Hepatocyte (in vitro differentiated cells): ENCODE data around the gene SLC17A2. TPM values are rescaled to one million over a fixed set of nuclear protein-coding genes. Genes with fewer than 3 reads are reported as not detected.

Source experiments
- DNase-seq: peaks from one replicate; pipeline ENCODE4 v3.0.0-alpha.2; 2016; ENCODE audit warnings: low spot score
- H2AFZ ChIP-seq: fragments of 200-600 bp; sonication (generic); 2 replicates; pipeline ENCODE4 v1.6.0; 2016; ENCODE audit warnings: antibody characterized with exemption, mild to moderate bottlenecking
- H3K27ac ChIP-seq: fragments of 200-600 bp; sonication (generic); 2 replicates; pipeline ENCODE4 v1.5.1; 2016; ENCODE audit warnings: mild to moderate bottlenecking
- H3K27me3 ChIP-seq: fragments of 200-600 bp; sonication (generic); 2 replicates; pipeline ENCODE4 v1.6.1; 2016
- H3K36me3 ChIP-seq: fragments of 200-600 bp; sonication (generic); replicated peaks from 2 replicates; pipeline ENCODE4 v1.5.1; 2016; ENCODE audit warnings: low read depth; ENCODE audit not compliant: insufficient read depth
- H3K4me1 ChIP-seq: fragments of 200-600 bp; sonication (generic); 2 replicates; pipeline ENCODE4 v1.5.1; 2016; ENCODE audit warnings: mild to moderate bottlenecking, moderate library complexity; ENCODE audit not compliant: insufficient read depth
- H3K4me2 ChIP-seq: fragments of 200-600 bp; sonication (generic); 2 replicates; pipeline ENCODE4 v1.6.0; 2016
- H3K4me3 ChIP-seq: fragments of 200-600 bp; sonication (generic); 2 replicates; pipeline ENCODE4 v1.5.1; 2016; ENCODE audit warnings: mild to moderate bottlenecking
- H3K79me2 ChIP-seq: fragments of 200-600 bp; sonication (generic); 2 replicates; pipeline ENCODE4 v1.6.0; 2017; ENCODE audit warnings: mild to moderate bottlenecking
- H3K9me2 ChIP-seq: fragments of 200-600 bp; sonication (generic); replicated peaks from 2 replicates; pipeline ENCODE4 v1.6.0; 2017; ENCODE audit warnings: mild to moderate bottlenecking; ENCODE audit not compliant: insufficient read depth
- H3K9me3 ChIP-seq: fragments of 200-600 bp; sonication (generic); 2 replicates; pipeline ENCODE4 v1.5.1; 2016; ENCODE audit warnings: low read depth, mild to moderate bottlenecking
- H4K20me1 ChIP-seq: fragments of 200-600 bp; sonication (generic); 2 replicates; pipeline ENCODE4 v1.6.0; 2016; ENCODE audit warnings: mild to moderate bottlenecking; ENCODE audit not compliant: insufficient read depth, poor library complexity, severe bottlenecking
- EZH2 ChIP-seq: fragments of 200-600 bp; sonication (generic); IDR thresholded peaks from 2 replicates; pipeline ENCODE4 v1.6.1; 2016; ENCODE audit warnings: antibody characterized with exemption, mild to moderate bottlenecking, borderline replicate concordance
- EZH2phosphoT487 ChIP-seq: fragments of 200-600 bp; sonication (generic); IDR thresholded peaks from one replicate; pipeline ENCODE4 v1.6.1; 2018; ENCODE audit warnings: antibody characterized with exemption, mild to moderate bottlenecking, low read depth, moderate library complexity; ENCODE audit not compliant: unreplicated experiment, severe bottlenecking
- WGBS: methylation state at CpG from one replicate; pipeline ENCODE4 v1.1.6; 2016; ENCODE audit warnings: low lambda C conversion rate; ENCODE audit errors: missing lambda C conversion rate; 5-methylcytosine and 5-hydroxymethylcytosine counted together
- polyA plus RNA-seq: library from polyadenylated mRNA; unstranded; fragments of >200 nt; fragmentation: Nextera tagmentation; extraction: Ambion mirVana; gene quantifications from 2 replicates; pipeline ENCODE4 v1.2.1, GENCODE V29; 2016
- total RNA-seq: library from RNA; depleted of rRNA; stranded (reverse); fragments of >200 nt; gene quantifications from 2 replicates; pipeline ENCODE4 v1.2.3, GENCODE V29; 2014
- TF ChIP-seq, protein P1 (sequence below): fragments of 200-600 bp; sonication (generic); IDR thresholded peaks from 2 replicates; pipeline ENCODE4 v1.5.1; 2016; ENCODE audit warnings: antibody characterized with exemption, mild to moderate bottlenecking; ENCODE audit not compliant: poor library complexity

Gene SLC17A2
- total and polyA plus RNA-seq, 2 experiments from 2014 or later: 2.8 to 6.4 TPM

DNA sequence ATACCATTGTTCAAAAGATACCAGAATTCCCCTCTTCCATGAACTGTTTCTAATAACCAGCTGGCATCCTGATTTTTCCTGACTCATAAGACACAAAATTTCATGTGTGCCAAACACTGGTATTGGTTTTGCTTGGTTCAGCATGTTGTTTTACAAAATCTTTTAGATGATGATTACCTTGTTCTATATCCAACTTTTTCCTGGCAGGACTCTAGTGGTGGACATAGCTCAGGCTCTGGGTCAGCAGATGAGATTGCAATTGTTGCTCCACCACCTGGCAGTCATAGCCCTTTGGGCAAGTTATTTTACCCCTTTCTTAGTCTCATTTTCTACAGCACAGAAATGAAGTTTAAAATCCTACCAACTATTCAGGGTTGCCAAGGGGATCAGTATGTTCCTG is 38.3 kb upstream of the SLC17A2 start:
- Histone ChIP-seq H2AFZ (no peak overlapping the region), H3K27ac (no peak overlapping the region), H3K4me3 (no peak overlapping the region), H3K9me3 (no peaks in the 10 kb centered on the region), H3K4me2 (no peak overlapping the region), H3K27me3 (no peaks in the 10 kb centered on the region), H3K36me3 (peaks cover 6% of the 10 kb centered on the region), H4K20me1 (no peaks in the 10 kb centered on the region), H3K79me2 (peaks cover 28% of the 10 kb centered on the region), H3K9me2 (no peaks in the 10 kb centered on the region), H3K4me1 (peaks cover 30% of the 10 kb centered on the region)
- DNase-seq: no peak
- TF ChIP-seq, protein P1, sequence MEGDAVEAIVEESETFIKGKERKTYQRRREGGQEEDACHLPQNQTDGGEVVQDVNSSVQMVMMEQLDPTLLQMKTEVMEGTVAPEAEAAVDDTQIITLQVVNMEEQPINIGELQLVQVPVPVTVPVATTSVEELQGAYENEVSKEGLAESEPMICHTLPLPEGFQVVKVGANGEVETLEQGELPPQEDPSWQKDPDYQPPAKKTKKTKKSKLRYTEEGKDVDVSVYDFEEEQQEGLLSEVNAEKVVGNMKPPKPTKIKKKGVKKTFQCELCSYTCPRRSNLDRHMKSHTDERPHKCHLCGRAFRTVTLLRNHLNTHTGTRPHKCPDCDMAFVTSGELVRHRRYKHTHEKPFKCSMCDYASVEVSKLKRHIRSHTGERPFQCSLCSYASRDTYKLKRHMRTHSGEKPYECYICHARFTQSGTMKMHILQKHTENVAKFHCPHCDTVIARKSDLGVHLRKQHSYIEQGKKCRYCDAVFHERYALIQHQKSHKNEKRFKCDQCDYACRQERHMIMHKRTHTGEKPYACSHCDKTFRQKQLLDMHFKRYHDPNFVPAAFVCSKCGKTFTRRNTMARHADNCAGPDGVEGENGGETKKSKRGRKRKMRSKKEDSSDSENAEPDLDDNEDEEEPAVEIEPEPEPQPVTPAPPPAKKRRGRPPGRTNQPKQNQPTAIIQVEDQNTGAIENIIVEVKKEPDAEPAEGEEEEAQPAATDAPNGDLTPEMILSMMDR: no peak
- TF ChIP-seq EZH2phosphoT487 (no peak), EZH2 (no peak)

GRCh38 chr6:25966711-25967110 is 36.2 kb upstream of the SLC17A2 start:
- peak overlapping the region; percentile 5 for H3K4me2 ChIP-seq
- TF ChIP-seq EZH2phosphoT487 (no peak), EZH2 (no peak)
- TF ChIP-seq, protein P1: no peak
- H3K4me1 ChIP-seq: peaks cover 28% of the 10 kb centered on the region
- no peaks in the 10 kb centered on the region for H4K20me1 ChIP-seq
- DNase-seq: no peak
- peaks cover 31% of the 10 kb centered on the region for H3K79me2 ChIP-seq
- H3K36me3 ChIP-seq: peaks cover 2% of the 10 kb centered on the region
- WGBS: 91% methylated on average over 9 of the region's 9 CpGs
- no peak overlapping the region for H3K27ac ChIP-seq
- H3K4me3 ChIP-seq: no peak overlapping the region
- H3K9me2 ChIP-seq: no peaks in the 10 kb centered on the region
- H3K27me3 ChIP-seq: no peaks in the 10 kb centered on the region
- H2AFZ ChIP-seq: no peak overlapping the region
- no peaks in the 10 kb centered on the region for H3K9me3 ChIP-seq

DNA sequence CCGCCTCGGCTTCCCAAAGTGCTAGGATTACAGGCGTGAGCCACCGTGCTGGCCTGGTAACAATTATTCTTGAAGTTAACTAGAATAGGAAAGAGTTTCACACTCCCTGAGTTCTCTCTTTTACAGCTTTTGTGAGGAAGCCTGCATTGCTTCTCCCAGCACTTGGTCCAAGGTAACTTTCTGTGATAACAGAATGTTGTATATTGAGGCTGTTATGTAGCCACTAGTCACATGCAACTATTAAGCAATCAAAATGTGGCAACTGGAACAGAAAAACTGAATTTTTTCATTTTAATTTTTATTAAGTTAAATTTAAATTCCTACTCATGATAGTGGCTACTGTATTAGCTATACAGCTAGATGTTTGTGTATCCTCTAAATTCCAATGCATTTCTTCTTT is 34.6 kb upstream of the SLC17A2 start:
- DNase-seq: no peak
- Histone ChIP-seq H3K9me2 (no peaks in the 10 kb centered on the region), H3K36me3 (no peaks in the 10 kb centered on the region), H3K4me3 (no peak overlapping the region), H3K27me3 (no peaks in the 10 kb centered on the region), H3K4me2 (peak overlapping the region; percentile 87), H2AFZ (no peak overlapping the region), H3K27ac (no peak overlapping the region), H3K9me3 (no peaks in the 10 kb centered on the region), H4K20me1 (no peaks in the 10 kb centered on the region), H3K4me1 (peaks cover 18% of the 10 kb centered on the region), H3K79me2 (peaks cover 31% of the 10 kb centered on the region)
- no peak for TF ChIP-seq EZH2phosphoT487
- TF ChIP-seq EZH2: no peak
- TF ChIP-seq, protein P1: no peak
- WGBS: 91% methylated on average over 4 of the region's 4 CpGs

GRCh38 chr6:25963426-25964123 is 33.1 kb upstream of the SLC17A2 start:
- Histone ChIP-seq H4K20me1 (no peaks in the 10 kb centered on the region), H3K4me3 (peak overlapping the region; percentile 18), H3K9me3 (no peaks in the 10 kb centered on the region), H3K36me3 (no peaks in the 10 kb centered on the region), H3K79me2 (peaks cover 31% of the 10 kb centered on the region), H3K27me3 (no peaks in the 10 kb centered on the region), H3K4me1 (peaks cover 27% of the 10 kb centered on the region), H3K9me2 (no peaks in the 10 kb centered on the region), H3K27ac (peak overlapping the region; percentile 94), H2AFZ (no peak overlapping the region), H3K4me2 (peak overlapping the region; percentile 87)
- no peak for DNase-seq
- 24% methylated on average over 6 of the region's 6 CpGs for WGBS
- no peak for TF ChIP-seq EZH2phosphoT487
